Ascending aorta (tissue), 2 donors: ENCODE measurements around the gene ZSCAN20. TPM values are rescaled to one million over a fixed set of nuclear protein-coding genes. Genes with fewer than 3 reads are reported as not detected.

Experiments used
- DNase-seq, 2 donors: peaks; one replicate each; pipeline ENCODE4 v3.0.0-alpha.2; 2019; ENCODE audit warnings: low spot score in 2 of 2
- H3K27ac ChIP-seq, 2 donors: fragments of 200-600 bp; sonication (generic); one replicate each; pipeline ENCODE4 v1.5.1; 2016 to 2017; ENCODE audit warnings: mild to moderate bottlenecking in 1 of 2
- H3K27me3 ChIP-seq: fragments of 200-600 bp; sonication (generic); one replicate; pipeline ENCODE4 v1.5.1; 2017
- H3K36me3 ChIP-seq, 2 donors: fragments of 200-600 bp; sonication (generic); one replicate each; pipeline ENCODE4 v1.5.1; 2016
- H3K4me1 ChIP-seq, 2 donors: fragments of 200-600 bp; sonication (generic); one replicate each; pipeline ENCODE4 v1.5.1; 2016 to 2017; ENCODE audit warnings: mild to moderate bottlenecking in 1 of 2
- H3K4me3 ChIP-seq, 2 donors: fragments of 200-600 bp; sonication (generic); one replicate each; pipeline ENCODE4 v1.5.1; 2016 to 2017; ENCODE audit warnings: mild to moderate bottlenecking in 1 of 2
- H3K9me3 ChIP-seq, 2 donors: fragments of 200-600 bp; sonication (generic); one replicate each; pipeline ENCODE4 v1.5.1; 2016
- CTCF ChIP-seq, 3 experiments: fragments of 200-600 bp in 2 of 3; fragments of 450-650 bp in 1 of 3; sonication (generic) in 2 of 3; IDR thresholded peaks; one replicate each; pipeline ENCODE4 v1.5.1; 2016 to 2019; ENCODE audit warnings: antibody characterized with exemption in 3 of 3, mild to moderate bottlenecking in 1 of 3, moderate library complexity in 1 of 3
- intact Hi-C: fragments of 100-400 bp; cut with DNase I; formaldehyde crosslinking; loops from one replicate; pipeline ENCODE4 v1.15.1; 2023
- total RNA-seq: library from RNA; depleted of rRNA; stranded (reverse); fragments of >200 nt; gene quantifications from one replicate; pipeline ENCODE4 v1.1.0, GENCODE V29; 2016

ZSCAN20 gene
- total RNA-seq, 1 donor from 2014 or later: 42.6 TPM

- no peak for TF ChIP-seq CTCF (IDR thresholded peaks at IDR 0.05)
- no peak for DNase-seq
- Histone ChIP-seq H3K27me3 (no peaks in the 10 kb centered on the region), H3K9me3 (peaks cover 42 to 57% of the 10 kb centered on the region in 2 donors), H3K36me3 (peaks cover 35 to 57% of the 10 kb centered on the region in 2 donors), H3K27ac (no peak overlapping the region), H3K4me3 (no peak overlapping the region), H3K4me1 (no peaks in the 10 kb centered on the region)
- intact Hi-C loops: no loop called here
Observed at GRCh38 chr1:33497410-33497809, 25.0 kb downstream of the ZSCAN20 start.

- intact Hi-C loops: no loop called here
- Histone ChIP-seq H3K4me3 (no peak overlapping the region), H3K27me3 (no peaks in the 10 kb centered on the region), H3K36me3 (peaks cover 6 to 25% of the 10 kb centered on the region in 2 donors), H3K9me3 (peaks cover 14 to 32% of the 10 kb centered on the region in 2 donors), H3K27ac (no peak overlapping the region), H3K4me1 (no peaks in the 10 kb centered on the region)
- no peak for TF ChIP-seq CTCF (IDR thresholded peaks at IDR 0.05)
- DNase-seq: no peak
Observed at GRCh38 chr1:33500547-33500946, 28.1 kb downstream of the ZSCAN20 start.

- no peak for TF ChIP-seq CTCF (IDR thresholded peaks at IDR 0.05)
- Histone ChIP-seq H3K4me1 (no peaks in the 10 kb centered on the region), H3K9me3 (peaks cover 7 to 24% of the 10 kb centered on the region in 2 donors), H3K4me3 (no peak overlapping the region), H3K36me3 (peaks cover 4 to 18% of the 10 kb centered on the region in 2 donors), H3K27ac (no peak overlapping the region), H3K27me3 (no peaks in the 10 kb centered on the region)
- intact Hi-C loops: no loop called here
- DNase-seq: no peak
Observed at GRCh38 chr1:33501309-33501708, 28.9 kb downstream of the ZSCAN20 start.

GRCh38 chr1:33501774-33502173, 29.3 kb downstream of the ZSCAN20 start:
- no peak for TF ChIP-seq CTCF (IDR thresholded peaks at IDR 0.05)
- H3K27me3 ChIP-seq: no peaks in the 10 kb centered on the region
- no peak for DNase-seq

GRCh38 chr1:33502726-33503125, 30.3 kb downstream of the ZSCAN20 start:
- Histone ChIP-seq H3K4me1 (no peaks in the 10 kb centered on the region), H3K36me3 (peaks cover 0 to 6% of the 10 kb centered on the region in 2 donors), H3K27ac (no peak overlapping the region), H3K4me3 (no peak overlapping the region), H3K27me3 (no peaks in the 10 kb centered on the region), H3K9me3 (peaks cover 0 to 12% of the 10 kb centered on the region in 2 donors)
- TF ChIP-seq CTCF (IDR thresholded peaks at IDR 0.05): no peak
- no peak for DNase-seq
- intact Hi-C loops: no loop called here

More at GRCh38 chr1:33501774-33502173, 29.3 kb downstream of the ZSCAN20 start:
- H3K9me3 ChIP-seq: peaks cover 4 to 19% of the 10 kb centered on the region in 2 donors
- H3K4me3 ChIP-seq: no peak overlapping the region
- intact Hi-C loops: no loop called here
- H3K4me1 ChIP-seq: no peaks in the 10 kb centered on the region
- no peak overlapping the region for H3K27ac ChIP-seq
- H3K36me3 ChIP-seq: peaks cover 3 to 13% of the 10 kb centered on the region in 2 donors

GRCh38 chr1:33503506-33503905, 31.1 kb downstream of the ZSCAN20 start:
- H3K27ac ChIP-seq: no peak overlapping the region
- DNase-seq: no peak
- intact Hi-C loops: no loop called here
- TF ChIP-seq CTCF (IDR thresholded peaks at IDR 0.05): no peak
- peaks cover 0 to under 1% of the 10 kb centered on the region in 2 donors for H3K36me3 ChIP-seq
- H3K4me1 ChIP-seq: no peaks in the 10 kb centered on the region
- no peaks in the 10 kb centered on the region for H3K27me3 ChIP-seq
- H3K9me3 ChIP-seq: peaks cover 0 to 4% of the 10 kb centered on the region in 2 donors
- H3K4me3 ChIP-seq: no peak overlapping the region
